GM23338 (cell line): ENCODE data around the gene KIF6. TPM values are rescaled to one million over a fixed set of nuclear protein-coding genes. Genes with fewer than 3 reads are reported as not detected.

Experiments used
- ATAC-seq: fragments of 200-7000 bp; cut with Tn5 transposase; 3 replicates; pipeline ENCODE4 v1.9.1; 2020
- DNase-seq: peaks from one replicate; pipeline ENCODE4 v3.0.0-alpha.2; 2015; ENCODE audit warnings: low spot score
- H2AFZ ChIP-seq: fragments of 200-600 bp; sonication (generic); 2 replicates; pipeline ENCODE4 v1.8.0; 2016; ENCODE audit warnings: antibody characterized with exemption, mild to moderate bottlenecking, moderate library complexity
- H3F3A ChIP-seq: fragments of 200-600 bp; sonication (generic); replicated peaks from 2 replicates; pipeline ENCODE4 v1.8.0; 2017; ENCODE audit warnings: antibody characterized with exemption, mixed run types, low read depth
- H3K27ac ChIP-seq: fragments of 200-600 bp; sonication (generic); 2 replicates; pipeline ENCODE4 v1.6.1; 2016; ENCODE audit warnings: low read depth
- H3K27me3 ChIP-seq: fragments of 200-600 bp; sonication (generic); 2 replicates; pipeline ENCODE4 v1.8.0; 2016; ENCODE audit warnings: mild to moderate bottlenecking, mixed run types, moderate library complexity; ENCODE audit not compliant: insufficient read depth
- H3K36me3 ChIP-seq: fragments of 200-600 bp; sonication (generic); 2 replicates; pipeline ENCODE4 v1.8.0; 2016; ENCODE audit warnings: mild to moderate bottlenecking; ENCODE audit not compliant: insufficient read depth
- H3K4me1 ChIP-seq: fragments of 200-600 bp; sonication (generic); 2 replicates; pipeline ENCODE4 v1.8.0; 2016; ENCODE audit warnings: mild to moderate bottlenecking, moderate library complexity; ENCODE audit not compliant: insufficient read depth
- H3K4me2 ChIP-seq: fragments of 200-600 bp; sonication (generic); 2 replicates; pipeline ENCODE4 v1.7.1; 2017; ENCODE audit warnings: mixed run types
- H3K4me3 ChIP-seq: fragments of 200-600 bp; sonication (generic); 2 replicates; pipeline ENCODE4 v1.6.1; 2016; ENCODE audit warnings: mixed run types
- H3K79me2 ChIP-seq: fragments of 200-600 bp; sonication (generic); replicated peaks from 2 replicates; pipeline ENCODE4 v1.8.0; 2017; ENCODE audit warnings: mild to moderate bottlenecking; ENCODE audit not compliant: insufficient read depth
- H3K9me2 ChIP-seq: fragments of 200-600 bp; sonication (generic); 2 replicates; pipeline ENCODE4 v1.8.0; 2017; ENCODE audit not compliant: insufficient read depth
- H4K20me1 ChIP-seq: fragments of 200-600 bp; sonication (generic); replicated peaks from 2 replicates; pipeline ENCODE4 v1.8.0; 2017; ENCODE audit warnings: mild to moderate bottlenecking; ENCODE audit not compliant: insufficient read depth
- H3K27ac Mint-ChIP-seq: 2 replicates; pipeline ENCODE4 v1.8.0; 2020; ENCODE audit warnings: inconsistent platforms, mild to moderate bottlenecking, moderate library complexity, mixed read lengths
- H3K27me3 Mint-ChIP-seq: 3 replicates; pipeline ENCODE4 v1.8.0; 2022; ENCODE audit warnings: low read depth, mild to moderate bottlenecking, moderate library complexity, mixed read lengths, inconsistent platforms; ENCODE audit not compliant: insufficient read depth, poor library complexity
- H3K36me3 Mint-ChIP-seq: 3 replicates; pipeline ENCODE4 v1.8.0; 2021; ENCODE audit warnings: low read depth, mild to moderate bottlenecking, inconsistent platforms, moderate library complexity, mixed read lengths
- H3K4me1 Mint-ChIP-seq: 3 replicates; pipeline ENCODE4 v1.8.0; 2020; ENCODE audit warnings: mild to moderate bottlenecking, inconsistent platforms, mixed read lengths
- H3K4me3 Mint-ChIP-seq: 3 replicates; pipeline ENCODE4 v1.8.0; 2021; ENCODE audit warnings: moderate library complexity, mild to moderate bottlenecking, inconsistent platforms, mixed read lengths
- H3K9me3 Mint-ChIP-seq: 3 replicates; pipeline ENCODE4 v1.8.0; 2020; ENCODE audit warnings: moderate library complexity, mild to moderate bottlenecking, inconsistent platforms, mixed read lengths
- NANOG ChIP-seq: IDR thresholded peaks from 2 replicates; pipeline ENCODE4 v1.6.1; 2016; ENCODE audit warnings: antibody characterized with exemption, borderline replicate concordance
- polyA plus RNA-seq: library from polyadenylated mRNA; unstranded; fragments of >200 nt; fragmentation: Nextera tagmentation; extraction: Ambion mirVana; gene quantifications from 2 replicates; pipeline ENCODE4 v1.2.1, GENCODE V29; 2016
- total RNA-seq: library from RNA; depleted of rRNA; stranded (reverse); fragments of >200 nt; shearing (Covaris generic); gene quantifications from 2 replicates; pipeline ENCODE4 v1.2.3, GENCODE V29; 2014
- TF ChIP-seq, protein P1 (sequence below): fragments of 250-450 bp; sonication (Bioruptor Pico); IDR thresholded peaks from 2 replicates; pipeline ENCODE4 v1.5.0; 2020; ENCODE audit warnings: mild to moderate bottlenecking, moderate library complexity

Gene KIF6
- total and polyA plus RNA-seq, 2 experiments from 2014 or later: 0.87 to 1.7 TPM

DNA sequence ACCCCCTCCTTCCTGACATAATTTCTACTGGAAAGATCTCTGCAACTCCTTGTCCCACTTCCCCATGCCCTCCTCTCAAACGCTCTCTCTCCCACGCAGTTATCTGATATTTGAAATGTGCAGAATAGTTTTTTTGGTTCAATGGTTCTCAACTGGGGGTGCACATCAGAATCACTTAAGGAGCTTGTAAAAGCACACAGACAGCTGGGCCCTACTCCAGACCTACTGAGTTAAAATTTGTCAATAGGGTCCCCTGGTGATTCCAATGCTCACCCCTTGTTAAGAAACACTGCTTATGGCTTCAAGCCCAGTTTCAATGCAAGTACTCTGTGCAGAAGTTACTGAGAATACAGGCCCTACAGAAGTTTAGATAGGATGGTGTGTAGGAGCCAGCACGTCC lies 357.5 kb downstream of the KIF6 start (continued):
- TF ChIP-seq, protein P1, sequence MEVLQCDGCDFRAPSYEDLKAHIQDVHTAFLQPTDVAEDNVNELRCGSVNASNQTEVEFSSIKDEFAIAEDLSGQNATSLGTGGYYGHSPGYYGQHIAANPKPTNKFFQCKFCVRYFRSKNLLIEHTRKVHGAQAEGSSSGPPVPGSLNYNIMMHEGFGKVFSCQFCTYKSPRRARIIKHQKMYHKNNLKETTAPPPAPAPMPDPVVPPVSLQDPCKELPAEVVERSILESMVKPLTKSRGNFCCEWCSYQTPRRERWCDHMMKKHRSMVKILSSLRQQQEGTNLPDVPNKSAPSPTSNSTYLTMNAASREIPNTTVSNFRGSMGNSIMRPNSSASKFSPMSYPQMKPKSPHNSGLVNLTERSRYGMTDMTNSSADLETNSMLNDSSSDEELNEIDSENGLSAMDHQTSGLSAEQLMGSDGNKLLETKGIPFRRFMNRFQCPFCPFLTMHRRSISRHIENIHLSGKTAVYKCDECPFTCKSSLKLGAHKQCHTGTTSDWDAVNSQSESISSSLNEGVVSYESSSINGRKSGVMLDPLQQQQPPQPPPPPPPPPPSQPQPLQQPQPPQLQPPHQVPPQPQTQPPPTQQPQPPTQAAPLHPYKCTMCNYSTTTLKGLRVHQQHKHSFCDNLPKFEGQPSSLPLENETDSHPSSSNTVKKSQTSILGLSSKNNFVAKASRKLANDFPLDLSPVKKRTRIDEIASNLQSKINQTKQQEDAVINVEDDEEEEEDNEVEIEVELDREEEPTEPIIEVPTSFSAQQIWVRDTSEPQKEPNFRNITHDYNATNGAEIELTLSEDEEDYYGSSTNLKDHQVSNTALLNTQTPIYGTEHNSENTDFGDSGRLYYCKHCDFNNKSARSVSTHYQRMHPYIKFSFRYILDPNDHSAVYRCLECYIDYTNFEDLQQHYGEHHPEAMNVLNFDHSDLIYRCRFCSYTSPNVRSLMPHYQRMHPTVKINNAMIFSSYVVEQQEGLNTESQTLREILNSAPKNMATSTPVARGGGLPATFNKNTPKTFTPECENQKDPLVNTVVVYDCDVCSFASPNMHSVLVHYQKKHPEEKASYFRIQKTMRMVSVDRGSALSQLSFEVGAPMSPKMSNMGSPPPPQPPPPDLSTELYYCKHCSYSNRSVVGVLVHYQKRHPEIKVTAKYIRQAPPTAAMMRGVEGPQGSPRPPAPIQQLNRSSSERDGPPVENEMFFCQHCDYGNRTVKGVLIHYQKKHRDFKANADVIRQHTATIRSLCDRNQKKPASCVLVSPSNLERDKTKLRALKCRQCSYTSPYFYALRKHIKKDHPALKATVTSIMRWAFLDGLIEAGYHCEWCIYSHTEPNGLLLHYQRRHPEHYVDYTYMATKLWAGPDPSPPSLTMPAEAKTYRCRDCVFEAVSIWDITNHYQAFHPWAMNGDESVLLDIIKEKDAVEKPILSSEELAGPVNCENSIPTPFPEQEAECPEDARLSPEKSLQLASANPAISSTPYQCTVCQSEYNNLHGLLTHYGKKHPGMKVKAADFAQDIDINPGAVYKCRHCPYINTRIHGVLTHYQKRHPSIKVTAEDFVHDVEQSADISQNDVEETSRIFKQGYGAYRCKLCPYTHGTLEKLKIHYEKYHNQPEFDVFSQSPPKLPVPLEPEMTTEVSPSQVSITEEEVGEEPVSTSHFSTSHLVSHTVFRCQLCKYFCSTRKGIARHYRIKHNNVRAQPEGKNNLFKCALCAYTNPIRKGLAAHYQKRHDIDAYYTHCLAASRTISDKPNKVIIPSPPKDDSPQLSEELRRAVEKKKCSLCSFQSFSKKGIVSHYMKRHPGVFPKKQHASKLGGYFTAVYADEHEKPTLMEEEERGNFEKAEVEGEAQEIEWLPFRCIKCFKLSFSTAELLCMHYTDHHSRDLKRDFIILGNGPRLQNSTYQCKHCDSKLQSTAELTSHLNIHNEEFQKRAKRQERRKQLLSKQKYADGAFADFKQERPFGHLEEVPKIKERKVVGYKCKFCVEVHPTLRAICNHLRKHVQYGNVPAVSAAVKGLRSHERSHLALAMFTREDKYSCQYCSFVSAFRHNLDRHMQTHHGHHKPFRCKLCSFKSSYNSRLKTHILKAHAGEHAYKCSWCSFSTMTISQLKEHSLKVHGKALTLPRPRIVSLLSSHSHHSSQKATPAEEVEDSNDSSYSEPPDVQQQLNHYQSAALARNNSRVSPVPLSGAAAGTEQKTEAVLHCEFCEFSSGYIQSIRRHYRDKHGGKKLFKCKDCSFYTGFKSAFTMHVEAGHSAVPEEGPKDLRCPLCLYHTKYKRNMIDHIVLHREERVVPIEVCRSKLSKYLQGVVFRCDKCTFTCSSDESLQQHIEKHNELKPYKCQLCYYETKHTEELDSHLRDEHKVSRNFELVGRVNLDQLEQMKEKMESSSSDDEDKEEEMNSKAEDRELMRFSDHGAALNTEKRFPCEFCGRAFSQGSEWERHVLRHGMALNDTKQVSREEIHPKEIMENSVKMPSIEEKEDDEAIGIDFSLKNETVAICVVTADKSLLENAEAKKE (CRISPR knock-in tag): no peak

DNA sequence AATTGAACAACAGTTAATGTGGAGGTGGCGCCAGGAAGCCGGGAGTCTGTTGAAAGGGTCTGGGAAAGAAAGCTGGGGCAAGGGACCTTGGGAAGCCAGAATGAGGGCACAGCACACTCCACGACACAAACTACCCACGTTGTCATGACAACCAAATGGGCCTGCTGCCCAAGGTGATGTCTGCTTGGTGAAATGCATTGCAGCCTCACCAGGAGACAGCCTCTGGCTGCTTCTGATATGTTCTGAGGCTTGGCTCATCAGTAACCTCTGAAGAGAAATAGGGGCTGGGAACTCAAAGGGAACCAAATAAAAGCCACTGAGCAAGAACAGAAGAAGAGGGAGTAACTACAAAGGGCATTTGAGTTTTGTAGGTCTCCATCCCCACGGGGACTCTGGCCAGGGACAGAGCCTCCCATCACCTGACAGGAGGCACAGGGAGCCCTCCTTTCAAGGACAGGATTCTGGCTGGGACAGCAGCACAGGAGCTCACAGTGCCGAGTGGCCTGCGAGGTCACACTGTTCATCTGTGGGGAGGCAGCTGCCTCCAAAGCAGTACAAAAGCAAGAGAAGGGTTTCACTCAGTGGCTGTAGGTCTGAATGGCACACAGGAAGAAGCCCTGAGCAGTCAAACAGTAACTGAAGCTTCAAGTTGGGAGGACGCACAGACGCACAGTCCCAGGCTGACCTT lies 358.1 kb downstream of the KIF6 start:
- H3F3A ChIP-seq: no peaks in the 10 kb centered on the region
- H3K4me1 ChIP-seq: peaks cover 9% of the 10 kb centered on the region; the same call in 1 of the 2 replicates
- H2AFZ ChIP-seq: no peak overlapping the region
- no peak overlapping the region for H3K4me3 ChIP-seq
- H4K20me1 ChIP-seq: no peaks in the 10 kb centered on the region
- no peaks in the 10 kb centered on the region for H3K36me3 Mint-ChIP-seq
- no peaks in the 10 kb centered on the region for H3K9me2 ChIP-seq
- H3K9me3 Mint-ChIP-seq: no peaks in the 10 kb centered on the region
- peaks cover 2% of the 10 kb centered on the region for H3K27me3 Mint-ChIP-seq
- no peak overlapping the region for H3K4me3 Mint-ChIP-seq
- no peaks in the 10 kb centered on the region for H3K27me3 ChIP-seq
- no peak overlapping the region for H3K4me2 ChIP-seq
- H3K79me2 ChIP-seq: no peaks in the 10 kb centered on the region
- H3K27ac Mint-ChIP-seq: no peak overlapping the region
- ATAC-seq (no peak), DNase-seq (no peak)
- no peaks in the 10 kb centered on the region for H3K36me3 ChIP-seq
- H3K4me1 Mint-ChIP-seq: peaks cover 10% of the 10 kb centered on the region
- TF ChIP-seq NANOG: no peak
- no peak overlapping the region for H3K27ac ChIP-seq
